Measurements from ENCODE around the gene ABHD15.

Gene ABHD15

DNA sequence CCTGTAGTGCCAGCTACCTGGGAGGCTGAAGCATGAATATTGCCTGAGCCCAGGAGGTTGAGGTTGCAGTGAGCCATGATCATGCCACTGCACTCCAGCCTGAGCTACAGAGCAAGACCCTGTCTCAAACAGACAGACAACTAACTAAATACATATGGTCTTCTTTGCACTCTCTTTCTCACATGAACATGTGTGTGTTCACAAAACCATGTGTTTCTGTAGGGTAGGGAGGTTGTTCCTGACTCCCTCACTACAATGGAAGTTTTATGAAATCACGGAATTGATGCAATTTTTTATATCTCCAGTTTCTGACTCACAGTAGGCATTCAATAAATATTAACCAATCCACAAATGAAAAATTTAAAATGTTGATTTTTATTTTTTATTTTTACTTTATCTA lies 48.5 kb downstream of the ABHD15 start:
- no peak for DNase-seq (ENCODE audit: low read depth in 2 of 2)

DNA sequence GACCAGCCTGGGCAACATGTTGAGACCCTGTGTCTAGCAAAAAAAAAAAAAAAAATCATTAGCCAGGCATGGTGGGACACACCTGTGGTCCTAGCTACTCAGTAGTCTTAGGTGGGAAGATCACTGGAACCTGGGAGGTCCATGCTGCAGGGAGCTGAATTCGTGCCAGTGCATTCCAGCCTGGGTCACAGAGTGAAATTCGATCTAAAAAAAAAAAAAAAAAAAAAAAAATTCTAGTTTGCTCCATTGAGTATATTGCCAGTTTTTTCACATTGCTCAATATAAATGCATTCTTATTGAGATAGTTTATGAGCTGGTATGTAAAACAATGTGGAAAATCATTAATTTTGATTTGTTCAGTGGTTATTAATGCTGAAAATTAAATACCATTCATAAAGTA lies 52.0 kb downstream of the ABHD15 start:
- DNase-seq (ENCODE audit: low read depth in 2 of 2) = no peak

DNA sequence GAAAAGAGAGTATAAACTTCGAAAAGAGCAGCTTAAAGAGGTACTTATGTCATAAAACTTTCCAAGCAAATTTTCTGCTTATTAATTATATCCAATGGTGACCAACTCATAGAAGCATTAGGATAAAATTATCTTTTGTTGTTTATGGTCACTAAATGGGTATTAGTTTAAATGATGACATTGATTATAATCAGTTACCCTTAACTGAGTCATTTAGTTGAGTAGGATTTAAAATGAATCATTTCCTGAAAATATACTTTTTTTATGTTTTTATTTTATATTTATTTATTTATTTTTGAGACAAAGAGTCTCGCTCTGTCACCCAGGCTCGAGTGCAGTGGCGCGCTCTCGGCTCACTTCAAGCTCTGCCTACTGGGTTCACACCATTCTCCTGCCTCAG lies 55.9 kb downstream of the ABHD15 start:
- no peak for DNase-seq (ENCODE audit: low read depth in 2 of 2)
